HepG2 (cell line): ENCODE measurements around the gene HAGH. TPM values are rescaled to one million over a fixed set of nuclear protein-coding genes. Genes with fewer than 3 reads are reported as not detected.

Experiments
- ELF1 ChIP-seq: sonication (generic); formaldehyde crosslinking; IDR thresholded peaks from 2 replicates; pipeline ENCODE4 v1.4.0; 2020; ENCODE audit warnings: missing genetic modification reagents
- ERF ChIP-seq: IDR thresholded peaks from 2 replicates; pipeline ENCODE4 v1.6.1; 2018; ENCODE audit warnings: missing biosample characterization, missing genetic modification reagents
- FOXA3 ChIP-seq: IDR thresholded peaks from 2 replicates; pipeline ENCODE4 v1.6.1; 2016; ENCODE audit warnings: missing genetic modification reagents, missing compliant biosample characterization
- HDAC2 ChIP-seq: sonication (generic); formaldehyde crosslinking; IDR thresholded peaks from 2 replicates; pipeline ENCODE4 v1.4.0; 2020; ENCODE audit warnings: missing genetic modification reagents
- HOXA5 ChIP-seq: sonication (generic); formaldehyde crosslinking; IDR thresholded peaks from 2 replicates; pipeline ENCODE4 v1.4.0; 2020; ENCODE audit warnings: missing genetic modification reagents
- NBN ChIP-seq: fragments of 450-650 bp; conservative IDR thresholded peaks from 2 replicates; pipeline ENCODE4 v1.6.1; 2017
- RAD51 ChIP-seq: fragments of 450-650 bp; IDR thresholded peaks from 2 replicates; pipeline ENCODE4 v1.6.1; 2016; ENCODE audit warnings: borderline replicate concordance
- RFX5 ChIP-seq: IDR thresholded peaks from 2 replicates; pipeline ENCODE4 v1.6.1; 2011; ENCODE audit warnings: low read depth, low read length, improper control_type of control experiment
- SIX4 ChIP-seq: sonication (generic); formaldehyde crosslinking; IDR thresholded peaks from 2 replicates; pipeline ENCODE4 v1.4.0; 2020; ENCODE audit warnings: missing genetic modification reagents
- SNAI1 ChIP-seq: sonication (generic); formaldehyde crosslinking; IDR thresholded peaks from 2 replicates; pipeline ENCODE4 v1.5.0; 2020; ENCODE audit warnings: mild to moderate bottlenecking, missing genetic modification reagents, borderline replicate concordance
- SP4 ChIP-seq: sonication (generic); formaldehyde crosslinking; IDR thresholded peaks from 2 replicates; pipeline ENCODE4 v1.8.1; 2023; ENCODE audit warnings: mild to moderate bottlenecking, missing genetic modification reagents
- SP5 ChIP-seq: IDR thresholded peaks from 2 replicates; pipeline ENCODE4 v1.6.1; 2016; ENCODE audit warnings: low read depth, borderline replicate concordance
- ZBTB38 ChIP-seq: sonication (generic); formaldehyde crosslinking; IDR thresholded peaks from 2 replicates; pipeline ENCODE4 v1.5.1; 2020; ENCODE audit warnings: mild to moderate bottlenecking, missing genetic modification reagents
- ZBTB42 ChIP-seq: sonication (generic); formaldehyde crosslinking; IDR thresholded peaks from 2 replicates; pipeline ENCODE4 v1.5.0; 2020; ENCODE audit warnings: mild to moderate bottlenecking, missing genetic modification reagents
- ZBTB7B ChIP-seq: sonication (generic); formaldehyde crosslinking; IDR thresholded peaks from 2 replicates; pipeline ENCODE4 v1.4.0; 2020; ENCODE audit warnings: missing genetic modification reagents
- ZFP82 ChIP-seq: sonication (generic); formaldehyde crosslinking; IDR thresholded peaks from 2 replicates; pipeline ENCODE4 v1.5.1; 2020; ENCODE audit warnings: mild to moderate bottlenecking, missing genetic modification reagents, borderline replicate concordance
- ZNF143 ChIP-seq: sonication (generic); formaldehyde crosslinking; IDR thresholded peaks from 2 replicates; pipeline ENCODE4 v1.4.0; 2020; ENCODE audit warnings: missing genetic modification reagents
- ZNF556 ChIP-seq: sonication (generic); formaldehyde crosslinking; IDR thresholded peaks from 2 replicates; pipeline ENCODE4 v1.4.0; 2020; ENCODE audit warnings: mild to moderate bottlenecking, missing genetic modification reagents, borderline replicate concordance
- polyA plus RNA-seq, 8 experiments: library from polyadenylated mRNA; depleted of rRNA in 3 of 8; stranded (reverse) in 7 of 8; unstranded in 1 of 8; fragments of >200 nt; fragmentation: Illumina TruSeq in 4 of 8; extraction: Trizol in 4 of 8; gene quantifications; 2 replicates each; pipeline versions ENCODE4 v1.2.1 to v1.2.3, GENCODE V29; 2011 to 2016; ENCODE audit warnings: low read depth in 4 of 8, missing spikeins in 1 of 8, mixed read lengths in 1 of 8; ENCODE audit not compliant: insufficient read depth in 1 of 8
- total RNA-seq, 5 experiments: library from RNA; depleted of rRNA; stranded (reverse); fragments of >200 nt; fragmentation: Illumina TruSeq; extraction: Trizol; gene quantifications; 2 replicates each; pipeline ENCODE4 v1.2.3, GENCODE V29; 2016; ENCODE audit warnings: low read depth in 1 of 5
- TF ChIP-seq, protein P1 (sequence below): sonication (generic); formaldehyde crosslinking; IDR thresholded peaks from 2 replicates; pipeline ENCODE4 v1.4.0; 2020; ENCODE audit warnings: missing genetic modification reagents
- TF ChIP-seq, protein P2 (sequence below): sonication (generic); formaldehyde crosslinking; IDR thresholded peaks from 2 replicates; pipeline ENCODE4 v1.5.0; 2020; ENCODE audit warnings: missing genetic modification reagents
- TF ChIP-seq, protein P3 (sequence below): sonication (generic); formaldehyde crosslinking; IDR thresholded peaks from 2 replicates; pipeline ENCODE4 v1.5.0; 2020; ENCODE audit warnings: missing genetic modification reagents, mild to moderate bottlenecking, borderline replicate concordance
- TF ChIP-seq, protein P4 (sequence below): IDR thresholded peaks from 2 replicates; pipeline ENCODE4 v1.6.1; 2016; ENCODE audit warnings: low read depth
- TF ChIP-seq, protein P5 (sequence below): sonication (generic); formaldehyde crosslinking; IDR thresholded peaks from 2 replicates; pipeline ENCODE4 v1.8.0; 2022; ENCODE audit warnings: mild to moderate bottlenecking, missing genetic modification reagents, moderate library complexity

Gene HAGH
- total and polyA plus RNA-seq, 2 of the 13 experiments (the other 11 are each of a cell fraction or from before 2014, with no cell fraction given) = 70.4 to 95.4 TPM

DNA sequence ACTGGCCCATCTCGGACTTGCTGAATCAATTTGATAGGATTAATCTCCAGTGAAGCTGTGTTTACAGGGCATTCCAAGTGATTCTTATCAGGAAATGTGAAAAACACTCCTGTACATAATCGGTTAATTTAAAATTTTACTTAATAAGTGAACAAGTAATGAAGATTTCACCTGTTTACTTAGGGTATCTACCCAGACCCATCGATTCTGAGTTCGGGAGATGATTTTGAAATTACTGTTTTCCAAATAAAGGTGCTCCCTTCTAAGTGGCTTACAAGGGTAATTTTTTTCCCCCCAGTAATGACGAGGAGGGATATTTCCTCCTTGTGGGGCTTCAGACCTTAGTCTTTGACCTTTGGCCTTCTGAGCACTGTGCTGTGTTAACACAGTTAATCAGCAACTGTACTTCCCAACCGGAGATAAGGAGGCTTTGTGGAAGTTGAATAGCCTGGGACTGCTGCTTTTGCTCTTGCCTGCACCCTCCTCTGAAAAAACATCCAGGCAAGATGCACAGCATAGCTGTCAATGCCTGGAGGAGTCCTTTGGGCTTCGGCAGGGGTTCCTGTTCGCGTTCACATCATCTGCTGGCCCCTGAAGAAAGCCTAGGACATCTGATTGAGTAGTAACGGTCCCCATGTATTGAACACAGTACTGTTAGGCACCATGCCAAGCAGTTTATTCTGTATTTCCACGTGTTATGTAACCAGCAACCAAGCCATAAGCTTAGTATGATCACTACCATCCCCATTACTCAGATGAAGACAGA, 2.2 kb upstream of the HAGH start (continued):
- TF ChIP-seq, protein P1, sequence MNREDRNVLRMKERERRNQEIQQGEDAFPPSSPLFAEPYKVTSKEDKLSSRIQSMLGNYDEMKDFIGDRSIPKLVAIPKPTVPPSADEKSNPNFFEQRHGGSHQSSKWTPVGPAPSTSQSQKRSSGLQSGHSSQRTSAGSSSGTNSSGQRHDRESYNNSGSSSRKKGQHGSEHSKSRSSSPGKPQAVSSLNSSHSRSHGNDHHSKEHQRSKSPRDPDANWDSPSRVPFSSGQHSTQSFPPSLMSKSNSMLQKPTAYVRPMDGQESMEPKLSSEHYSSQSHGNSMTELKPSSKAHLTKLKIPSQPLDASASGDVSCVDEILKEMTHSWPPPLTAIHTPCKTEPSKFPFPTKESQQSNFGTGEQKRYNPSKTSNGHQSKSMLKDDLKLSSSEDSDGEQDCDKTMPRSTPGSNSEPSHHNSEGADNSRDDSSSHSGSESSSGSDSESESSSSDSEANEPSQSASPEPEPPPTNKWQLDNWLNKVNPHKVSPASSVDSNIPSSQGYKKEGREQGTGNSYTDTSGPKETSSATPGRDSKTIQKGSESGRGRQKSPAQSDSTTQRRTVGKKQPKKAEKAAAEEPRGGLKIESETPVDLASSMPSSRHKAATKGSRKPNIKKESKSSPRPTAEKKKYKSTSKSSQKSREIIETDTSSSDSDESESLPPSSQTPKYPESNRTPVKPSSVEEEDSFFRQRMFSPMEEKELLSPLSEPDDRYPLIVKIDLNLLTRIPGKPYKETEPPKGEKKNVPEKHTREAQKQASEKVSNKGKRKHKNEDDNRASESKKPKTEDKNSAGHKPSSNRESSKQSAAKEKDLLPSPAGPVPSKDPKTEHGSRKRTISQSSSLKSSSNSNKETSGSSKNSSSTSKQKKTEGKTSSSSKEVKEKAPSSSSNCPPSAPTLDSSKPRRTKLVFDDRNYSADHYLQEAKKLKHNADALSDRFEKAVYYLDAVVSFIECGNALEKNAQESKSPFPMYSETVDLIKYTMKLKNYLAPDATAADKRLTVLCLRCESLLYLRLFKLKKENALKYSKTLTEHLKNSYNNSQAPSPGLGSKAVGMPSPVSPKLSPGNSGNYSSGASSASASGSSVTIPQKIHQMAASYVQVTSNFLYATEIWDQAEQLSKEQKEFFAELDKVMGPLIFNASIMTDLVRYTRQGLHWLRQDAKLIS (CRISPR knock-in tag) = no peak
- TF ChIP-seq ERF (CRISPR knock-in tag) = peak; percentile 74; the same call in 1 of the 2 replicates
- TF ChIP-seq SNAI1 (CRISPR knock-in tag) = no peak
- TF ChIP-seq, protein P2, sequence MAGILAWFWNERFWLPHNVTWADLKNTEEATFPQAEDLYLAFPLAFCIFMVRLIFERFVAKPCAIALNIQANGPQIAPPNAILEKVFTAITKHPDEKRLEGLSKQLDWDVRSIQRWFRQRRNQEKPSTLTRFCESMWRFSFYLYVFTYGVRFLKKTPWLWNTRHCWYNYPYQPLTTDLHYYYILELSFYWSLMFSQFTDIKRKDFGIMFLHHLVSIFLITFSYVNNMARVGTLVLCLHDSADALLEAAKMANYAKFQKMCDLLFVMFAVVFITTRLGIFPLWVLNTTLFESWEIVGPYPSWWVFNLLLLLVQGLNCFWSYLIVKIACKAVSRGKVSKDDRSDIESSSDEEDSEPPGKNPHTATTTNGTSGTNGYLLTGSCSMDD (CRISPR knock-in tag) = no peak
- TF ChIP-seq HDAC2 (CRISPR knock-in tag) = peak; percentile 75
- TF ChIP-seq, protein P3, sequence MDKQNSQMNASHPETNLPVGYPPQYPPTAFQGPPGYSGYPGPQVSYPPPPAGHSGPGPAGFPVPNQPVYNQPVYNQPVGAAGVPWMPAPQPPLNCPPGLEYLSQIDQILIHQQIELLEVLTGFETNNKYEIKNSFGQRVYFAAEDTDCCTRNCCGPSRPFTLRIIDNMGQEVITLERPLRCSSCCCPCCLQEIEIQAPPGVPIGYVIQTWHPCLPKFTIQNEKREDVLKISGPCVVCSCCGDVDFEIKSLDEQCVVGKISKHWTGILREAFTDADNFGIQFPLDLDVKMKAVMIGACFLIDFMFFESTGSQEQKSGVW = no peak
- no peak for TF ChIP-seq ELF1 (CRISPR knock-in tag)
- TF ChIP-seq FOXA3 (CRISPR knock-in tag) = peak; percentile 53; the same call in 1 of the 2 replicates
- TF ChIP-seq SIX4 (CRISPR knock-in tag) = peak; percentile 57; the same call in 1 of the 2 replicates
- no peak for TF ChIP-seq ZNF143 (CRISPR knock-in tag)
- peak; percentile 41; the same call in 1 of the 2 replicates for TF ChIP-seq SP4
- no peak for TF ChIP-seq RAD51
- TF ChIP-seq ZNF556 (CRISPR knock-in tag) = peak; percentile 37; the same call in 1 of the 2 replicates
- TF ChIP-seq ZBTB42 (CRISPR knock-in tag) = no peak
- no peak for TF ChIP-seq HOXA5 (CRISPR knock-in tag)
- TF ChIP-seq ZFP82 = no peak
- TF ChIP-seq, protein P4, sequence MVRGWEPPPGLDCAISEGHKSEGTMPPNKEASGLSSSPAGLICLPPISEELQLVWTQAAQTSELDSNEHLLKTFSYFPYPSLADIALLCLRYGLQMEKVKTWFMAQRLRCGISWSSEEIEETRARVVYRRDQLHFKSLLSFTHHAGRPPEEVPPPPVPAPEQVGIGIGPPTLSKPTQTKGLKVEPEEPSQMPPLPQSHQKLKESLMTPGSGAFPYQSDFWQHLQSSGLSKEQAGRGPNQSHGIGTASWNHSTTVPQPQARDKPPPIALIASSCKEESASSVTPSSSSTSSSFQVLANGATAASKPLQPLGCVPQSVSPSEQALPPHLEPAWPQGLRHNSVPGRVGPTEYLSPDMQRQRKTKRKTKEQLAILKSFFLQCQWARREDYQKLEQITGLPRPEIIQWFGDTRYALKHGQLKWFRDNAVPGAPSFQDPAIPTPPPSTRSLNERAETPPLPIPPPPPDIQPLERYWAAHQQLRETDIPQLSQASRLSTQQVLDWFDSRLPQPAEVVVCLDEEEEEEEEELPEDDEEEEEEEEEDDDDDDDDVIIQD (CRISPR knock-in tag) = peak; percentile 37; the same call in 1 of the 2 replicates
- no peak for TF ChIP-seq ZBTB38 (CRISPR knock-in tag)
- peak; percentile 70; the same call in 1 of the 2 replicates for TF ChIP-seq ZBTB7B
- no peak for TF ChIP-seq NBN
- TF ChIP-seq, protein P5, sequence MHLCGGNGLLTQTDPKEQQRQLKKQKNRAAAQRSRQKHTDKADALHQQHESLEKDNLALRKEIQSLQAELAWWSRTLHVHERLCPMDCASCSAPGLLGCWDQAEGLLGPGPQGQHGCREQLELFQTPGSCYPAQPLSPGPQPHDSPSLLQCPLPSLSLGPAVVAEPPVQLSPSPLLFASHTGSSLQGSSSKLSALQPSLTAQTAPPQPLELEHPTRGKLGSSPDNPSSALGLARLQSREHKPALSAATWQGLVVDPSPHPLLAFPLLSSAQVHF (CRISPR knock-in tag) = no peak
- 0 out of 2 replicates have a peak, but pooled peaks have one; percentile 25 for TF ChIP-seq SP5 (CRISPR knock-in tag)
- no peak for TF ChIP-seq RFX5
